Loucy (cell line): ENCODE data around the gene CDH4.

ENCODE experiments used
- H2AFZ ChIP-seq: fragments of 200-600 bp; sonication (generic); 2 replicates; pipeline ENCODE4 v1.6.0; 2016; ENCODE audit warnings: antibody characterized with exemption, mild to moderate bottlenecking, low read length, moderate library complexity
- H3F3A ChIP-seq: fragments of 200-600 bp; 2 replicates; pipeline ENCODE4 v1.6.0; 2016; ENCODE audit warnings: antibody characterized with exemption, low read depth, mild to moderate bottlenecking
- H3K27me3 ChIP-seq: fragments of 200-600 bp; sonication (generic); 2 replicates; pipeline ENCODE4 v1.6.1; 2014; ENCODE audit warnings: low read length, mild to moderate bottlenecking; ENCODE audit not compliant: insufficient read depth, poor library complexity, severe bottlenecking
- H3K36me3 ChIP-seq: fragments of 200-600 bp; sonication (generic); 2 replicates; pipeline ENCODE4 v1.6.1; 2016; ENCODE audit warnings: low read length; ENCODE audit not compliant: insufficient read depth
- H3K4me1 ChIP-seq: fragments of 200-600 bp; sonication (generic); 2 replicates; pipeline ENCODE4 v1.5.1; 2014; ENCODE audit warnings: low read length, mild to moderate bottlenecking; ENCODE audit not compliant: insufficient read depth, poor library complexity, severe bottlenecking
- H3K4me2 ChIP-seq: fragments of 200-600 bp; sonication (generic); 2 replicates; pipeline ENCODE4 v1.6.0; 2014; ENCODE audit warnings: antibody characterized with exemption, low read length, low read depth, mild to moderate bottlenecking; ENCODE audit not compliant: poor library complexity, severe bottlenecking
- H3K4me3 ChIP-seq: fragments of 200-600 bp; sonication (generic); 2 replicates; pipeline ENCODE4 v1.5.1; 2014; ENCODE audit warnings: low read length, mild to moderate bottlenecking, mixed read lengths; ENCODE audit not compliant: poor library complexity, severe bottlenecking
- H3K79me2 ChIP-seq: fragments of 200-600 bp; sonication (generic); 2 replicates; pipeline ENCODE4 v1.6.1; 2014; ENCODE audit warnings: low read length; ENCODE audit not compliant: insufficient read depth
- H3K9ac ChIP-seq: fragments of 200-600 bp; sonication (generic); 2 replicates; pipeline ENCODE4 v1.6.0; 2014; ENCODE audit warnings: mild to moderate bottlenecking, low read depth, low read length, moderate library complexity; ENCODE audit not compliant: poor library complexity, severe bottlenecking
- H3K9me2 ChIP-seq: fragments of 200-600 bp; sonication (generic); replicated peaks from 2 replicates; pipeline ENCODE4 v1.6.1; 2016; ENCODE audit warnings: low read depth, low read length, mixed read lengths
- H3K9me3 ChIP-seq: fragments of 200-600 bp; sonication (generic); 2 replicates; pipeline ENCODE4 v1.6.1; 2014; ENCODE audit warnings: mild to moderate bottlenecking, antibody characterized with exemption, low read length, low read depth; ENCODE audit not compliant: insufficient read depth
- H4K20me1 ChIP-seq: fragments of 200-600 bp; sonication (generic); 2 replicates; pipeline ENCODE4 v1.6.0; 2014; ENCODE audit warnings: antibody characterized with exemption, low read length, mild to moderate bottlenecking; ENCODE audit not compliant: insufficient read depth, poor library complexity, severe bottlenecking
- EZH2phosphoT487 ChIP-seq: fragments of 200-600 bp; IDR thresholded peaks from 2 replicates; pipeline ENCODE4 v1.6.1; 2018; ENCODE audit warnings: antibody characterized with exemption, mild to moderate bottlenecking, moderate library complexity, borderline replicate concordance
- TF ChIP-seq, protein P1 (sequence below): fragments of 200-600 bp; sonication (generic); conservative IDR thresholded peaks from 2 replicates; pipeline ENCODE4 v1.5.1; 2014; ENCODE audit warnings: mild to moderate bottlenecking, antibody characterized with exemption, low read length

The CDH4 gene

DNA sequence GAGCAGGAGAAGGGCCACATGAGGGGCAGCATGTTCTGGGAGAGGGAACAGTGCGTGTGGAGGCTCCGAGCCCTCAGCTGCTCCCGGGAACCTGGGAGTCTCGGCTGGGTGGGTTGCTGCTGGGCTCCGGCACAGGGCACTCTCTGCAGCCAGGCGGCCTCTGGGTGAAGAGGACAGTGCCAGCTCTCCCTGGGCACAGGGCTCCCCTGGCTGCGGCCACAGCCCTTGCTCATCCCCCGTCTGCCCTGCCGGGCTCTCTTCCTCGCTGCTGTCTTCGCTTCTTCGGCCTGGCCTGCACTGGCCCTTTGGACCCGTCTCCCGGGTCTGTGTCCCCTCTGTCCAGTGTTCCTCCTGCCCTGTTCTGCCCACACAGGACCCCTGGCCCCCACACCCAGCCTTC, 48.2 kb downstream of the CDH4 start:
- H3K27me3 ChIP-seq = no peaks in the 10 kb centered on the region
- TF ChIP-seq EZH2phosphoT487 = no peak
- TF ChIP-seq, protein P1, sequence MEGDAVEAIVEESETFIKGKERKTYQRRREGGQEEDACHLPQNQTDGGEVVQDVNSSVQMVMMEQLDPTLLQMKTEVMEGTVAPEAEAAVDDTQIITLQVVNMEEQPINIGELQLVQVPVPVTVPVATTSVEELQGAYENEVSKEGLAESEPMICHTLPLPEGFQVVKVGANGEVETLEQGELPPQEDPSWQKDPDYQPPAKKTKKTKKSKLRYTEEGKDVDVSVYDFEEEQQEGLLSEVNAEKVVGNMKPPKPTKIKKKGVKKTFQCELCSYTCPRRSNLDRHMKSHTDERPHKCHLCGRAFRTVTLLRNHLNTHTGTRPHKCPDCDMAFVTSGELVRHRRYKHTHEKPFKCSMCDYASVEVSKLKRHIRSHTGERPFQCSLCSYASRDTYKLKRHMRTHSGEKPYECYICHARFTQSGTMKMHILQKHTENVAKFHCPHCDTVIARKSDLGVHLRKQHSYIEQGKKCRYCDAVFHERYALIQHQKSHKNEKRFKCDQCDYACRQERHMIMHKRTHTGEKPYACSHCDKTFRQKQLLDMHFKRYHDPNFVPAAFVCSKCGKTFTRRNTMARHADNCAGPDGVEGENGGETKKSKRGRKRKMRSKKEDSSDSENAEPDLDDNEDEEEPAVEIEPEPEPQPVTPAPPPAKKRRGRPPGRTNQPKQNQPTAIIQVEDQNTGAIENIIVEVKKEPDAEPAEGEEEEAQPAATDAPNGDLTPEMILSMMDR = no peak
- no peaks in the 10 kb centered on the region for H3F3A ChIP-seq
- no peaks in the 10 kb centered on the region for H3K4me1 ChIP-seq
- H3K36me3 ChIP-seq = no peaks in the 10 kb centered on the region
- no peak overlapping the region for H3K4me3 ChIP-seq
- no peaks in the 10 kb centered on the region for H3K79me2 ChIP-seq
- H3K9me3 ChIP-seq = no peaks in the 10 kb centered on the region
- no peaks in the 10 kb centered on the region for H4K20me1 ChIP-seq
- no peak overlapping the region for H2AFZ ChIP-seq
- no peaks in the 10 kb centered on the region for H3K9me2 ChIP-seq
- H3K9ac ChIP-seq = no peak overlapping the region
- H3K4me2 ChIP-seq = no peak overlapping the region

DNA sequence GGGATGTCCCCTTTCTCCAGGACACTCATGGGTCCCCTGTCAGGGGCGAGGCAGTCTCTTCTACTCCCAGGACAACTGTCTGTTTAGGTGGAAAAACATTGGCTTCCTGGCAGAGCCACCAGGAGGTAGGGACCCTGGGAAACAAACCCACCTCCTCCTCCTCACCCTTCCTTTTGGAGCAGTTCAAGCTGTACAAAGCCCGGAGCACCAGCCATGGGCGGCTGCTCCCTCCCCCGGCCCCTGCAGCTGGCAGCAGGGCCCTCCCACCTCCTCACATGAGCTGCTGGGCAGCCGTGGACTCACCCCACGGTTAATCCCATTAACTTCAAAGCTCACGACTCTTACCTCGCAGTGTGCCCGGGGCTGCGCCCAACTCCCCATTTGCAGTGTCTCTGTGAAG, 48.6 kb downstream of the CDH4 start:
- Histone ChIP-seq H3K4me2 (no peak overlapping the region), H3K9me3 (no peaks in the 10 kb centered on the region), H3K27me3 (no peaks in the 10 kb centered on the region), H4K20me1 (no peaks in the 10 kb centered on the region), H3K9ac (no peak overlapping the region), H2AFZ (no peak overlapping the region), H3K79me2 (no peaks in the 10 kb centered on the region), H3F3A (no peaks in the 10 kb centered on the region), H3K9me2 (no peaks in the 10 kb centered on the region), H3K4me1 (no peaks in the 10 kb centered on the region), H3K36me3 (no peaks in the 10 kb centered on the region), H3K4me3 (no peak overlapping the region)
- TF ChIP-seq, protein P1 = no peak
- no peak for TF ChIP-seq EZH2phosphoT487

DNA sequence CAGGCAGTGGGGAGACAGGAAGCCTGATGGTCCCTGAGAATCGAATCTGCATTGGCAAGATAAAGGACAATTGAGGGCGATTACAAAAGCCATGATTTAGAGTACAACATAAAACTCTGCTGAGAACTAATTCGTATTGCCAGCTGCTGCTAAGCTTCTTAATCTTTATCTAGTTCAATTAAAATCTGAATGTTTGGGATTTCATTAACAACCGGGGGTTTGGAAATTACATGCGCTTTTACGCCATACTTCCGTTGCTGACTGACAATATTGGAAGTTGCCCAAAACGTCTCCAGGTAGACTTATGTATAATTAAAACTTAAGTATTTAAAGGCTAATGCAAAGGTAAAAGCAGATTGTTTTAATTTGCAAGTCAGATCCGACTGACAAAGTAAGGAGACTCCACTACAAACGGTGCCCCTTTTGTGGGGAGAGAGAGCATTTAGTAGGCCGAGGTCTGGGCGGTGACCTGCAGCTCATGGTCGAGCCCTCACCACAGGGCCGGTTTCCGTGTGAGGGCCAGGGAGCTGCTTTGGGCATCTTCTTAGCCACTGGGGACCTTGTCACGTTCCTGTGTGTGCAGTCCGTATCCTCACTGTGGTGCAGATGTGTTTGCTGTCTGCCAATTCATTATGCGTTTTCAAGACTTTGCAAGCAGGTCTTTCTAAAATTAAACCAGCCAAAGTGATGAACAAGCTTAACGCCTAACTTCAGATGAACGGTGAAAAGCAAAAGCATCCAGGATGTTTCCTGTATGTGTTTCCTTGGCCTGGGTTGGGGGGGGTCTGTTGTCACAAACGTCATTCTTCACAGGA, 49.9 kb downstream of the CDH4 start:
- no peak overlapping the region for H3K4me2 ChIP-seq
- H3K9me3 ChIP-seq = no peaks in the 10 kb centered on the region
- H3K79me2 ChIP-seq = no peaks in the 10 kb centered on the region
- H3K4me1 ChIP-seq = no peaks in the 10 kb centered on the region
- H2AFZ ChIP-seq = no peak overlapping the region
- no peaks in the 10 kb centered on the region for H3K27me3 ChIP-seq
- no peaks in the 10 kb centered on the region for H4K20me1 ChIP-seq
- H3K4me3 ChIP-seq = no peak overlapping the region
- H3K9ac ChIP-seq = no peak overlapping the region
- H3K9me2 ChIP-seq = no peaks in the 10 kb centered on the region
- H3K36me3 ChIP-seq = no peaks in the 10 kb centered on the region
- no peak for TF ChIP-seq EZH2phosphoT487
- TF ChIP-seq, protein P1 = no peak
- no peaks in the 10 kb centered on the region for H3F3A ChIP-seq
